ENCODE measurements around the gene THADA.

- TF ChIP-seq CTCF (IDR thresholded peaks at IDR 0.05; ENCODE audit: insufficient read depth, low read length, poor library complexity, severe bottlenecking) (peak; percentile 45), EZH2phosphoT487 (conservative IDR thresholded peaks at IDR 0.05; ENCODE audit: low read length) (no peak)
Observed at GRCh38 chr2:43542285-43542933, 53.4 kb downstream of the THADA start.
